K562 (cell line): ENCODE measurements around the gene DYNLL1. TPM values are rescaled to one million over a fixed set of nuclear protein-coding genes. Genes with fewer than 3 reads are reported as not detected.
A peak's percentile ranks its signal among the peaks of the same experiment; 100 is the strongest.

ENCODE experiments used
- DMBX1 ChIP-seq: fragments of 250-450 bp; sonication (Bioruptor Pico); IDR thresholded peaks from 2 replicates; pipeline ENCODE4 v1.8.0; 2022; ENCODE audit warnings: inconsistent platforms, mild to moderate bottlenecking, moderate library complexity, borderline replicate concordance
- FOXA1 ChIP-seq: fragments of 450-650 bp; IDR thresholded peaks from 2 replicates; pipeline ENCODE4 v1.6.1; 2016; ENCODE audit warnings: mild to moderate bottlenecking, borderline replicate concordance
- MECOM ChIP-seq: fragments of 250-450 bp; sonication (Bioruptor Pico); IDR thresholded peaks from 2 replicates; pipeline ENCODE4 v1.8.0; 2022; ENCODE audit warnings: inconsistent platforms
- PHB ChIP-seq: fragments of 250-450 bp; sonication (Bioruptor Pico); IDR thresholded peaks from 2 replicates; pipeline ENCODE4 v1.5.0; 2021
- PYGO2 ChIP-seq: fragments of 450-650 bp; IDR thresholded peaks from 2 replicates; pipeline ENCODE4 v1.6.1; 2016; ENCODE audit warnings: mild to moderate bottlenecking, missing genetic modification characterization, moderate library complexity, missing compliant biosample characterization
- RAD51 ChIP-seq: fragments of 450-650 bp; IDR thresholded peaks from 2 replicates; pipeline ENCODE4 v1.7.1; 2016; ENCODE audit warnings: low read depth, mild to moderate bottlenecking, borderline replicate concordance
- UBTF ChIP-seq, 2 experiments: IDR thresholded peaks; 2 replicates each; pipeline ENCODE4 v1.6.1; 2012; ENCODE audit warnings: improper control_type of control experiment in 2 of 2, low read depth in 2 of 2, low read length in 2 of 2, borderline replicate concordance in 1 of 2
- XRCC5 ChIP-seq: fragments of 200-400 bp; formaldehyde crosslinking; IDR thresholded peaks from 2 replicates; pipeline ENCODE4 v1.6.1; 2017; ENCODE audit warnings: low read depth, mild to moderate bottlenecking, low read length
- ZBTB26 ChIP-seq: fragments of 450-650 bp; formaldehyde crosslinking; IDR thresholded peaks from 2 replicates; pipeline ENCODE4 v1.4.0; 2022; ENCODE audit warnings: missing genetic modification characterization
- ZBTB49 ChIP-seq: sonication (generic); formaldehyde crosslinking; IDR thresholded peaks from 2 replicates; pipeline ENCODE4 v1.8.0; 2022; ENCODE audit warnings: missing genetic modification reagents, mild to moderate bottlenecking, borderline replicate concordance
- ZC3H4 ChIP-seq: sonication (generic); formaldehyde crosslinking; IDR thresholded peaks from 2 replicates; pipeline ENCODE4 v1.9.0; 2021; ENCODE audit warnings: missing genetic modification reagents, borderline replicate concordance
- ZFP30 ChIP-seq: fragments of 250-450 bp; sonication (Bioruptor Pico); IDR thresholded peaks from 2 replicates; pipeline ENCODE4 v1.8.0; 2022; ENCODE audit warnings: moderate library complexity, mild to moderate bottlenecking, inconsistent platforms, borderline replicate concordance
- polyA plus RNA-seq, 8 experiments: library from polyadenylated mRNA; depleted of rRNA in 4 of 8; stranded (reverse) in 5 of 8; unstranded in 3 of 8; fragments of >200 nt; fragmentation: Nextera tagmentation in 2 of 8; fragmentation: Illumina TruSeq in 1 of 8; extraction: Ambion mirVana in 2 of 8; extraction: Trizol in 1 of 8; gene quantifications; 2 replicates each; pipeline versions ENCODE4 v1.2.1 to v1.2.3, GENCODE V29; 2011 to 2014; ENCODE audit warnings: inconsistent platforms in 1 of 8, missing spikeins in 1 of 8
- total RNA-seq, 7 experiments: library from RNA; depleted of rRNA in 6 of 7; stranded (reverse); fragments of >200 nt in 6 of 7; fragmentation: Illumina TruSeq in 2 of 7; extraction: Trizol in 2 of 7; gene quantifications; 2 replicates each; pipeline versions ENCODE4 v1.2.1 to v1.2.3, GENCODE V29; 2011 to 2021; ENCODE audit warnings: low replicate concordance in 1 of 7
- TF ChIP-seq, protein P1 (sequence below): fragments of 250-450 bp; sonication (Bioruptor Pico); IDR thresholded peaks from 2 replicates; pipeline ENCODE4 v1.5.0; 2021; ENCODE audit warnings: mild to moderate bottlenecking, moderate library complexity

DYNLL1 gene
- total and polyA plus RNA-seq, 9 of the 15 experiments (the other 6 are each of a cell fraction or from before 2014, with no cell fraction given), result 303 to 1,112 (median 468) TPM

DNA sequence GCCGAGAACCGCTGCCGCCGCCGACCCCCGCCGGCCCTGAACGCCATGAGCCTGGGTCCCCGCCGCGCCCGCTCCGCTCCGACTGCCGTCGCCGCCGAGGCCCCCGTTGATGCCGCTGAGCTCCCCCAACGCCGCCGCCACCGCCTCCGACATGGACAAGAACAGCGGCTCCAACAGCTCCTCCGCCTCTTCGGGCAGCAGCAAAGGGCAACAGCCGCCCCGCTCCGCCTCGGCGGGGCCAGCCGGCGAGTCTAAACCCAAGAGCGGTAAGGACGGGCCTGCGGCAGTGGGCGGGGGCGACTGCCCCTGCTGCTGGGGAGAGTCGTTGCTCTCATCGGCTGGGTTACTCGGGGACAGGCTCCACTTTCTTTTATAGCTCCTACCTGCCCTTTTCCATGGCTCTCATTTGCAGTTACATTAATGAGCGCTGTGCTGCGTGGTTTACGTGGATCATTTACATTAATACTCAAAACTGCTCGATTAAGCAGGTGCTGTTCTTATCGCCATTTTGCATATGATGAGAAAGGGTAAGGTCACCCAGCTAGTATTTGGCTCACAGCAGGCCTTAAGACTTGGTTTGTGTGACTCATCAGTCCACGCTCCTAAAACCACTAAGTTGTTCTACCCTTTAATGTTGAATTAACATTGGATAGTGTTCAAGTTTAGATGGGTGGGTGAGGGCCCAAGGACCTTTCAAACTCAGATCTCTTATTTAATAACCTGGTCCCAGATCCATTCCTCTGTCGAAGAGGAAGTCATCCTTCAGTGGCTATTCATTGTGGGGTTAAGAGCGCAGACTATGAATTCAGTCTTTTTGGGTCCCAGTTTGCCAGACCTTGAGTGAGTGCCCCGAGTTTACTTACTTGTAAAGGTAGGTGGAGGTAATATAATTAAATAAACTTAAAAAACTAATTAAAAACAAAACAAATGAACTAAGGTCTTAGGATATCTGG is 39.1 kb downstream of the DYNLL1 start (continued):
- no peak for TF ChIP-seq DMBX1 (CRISPR knock-in tag)
- TF ChIP-seq PYGO2 (tag), result no peak
- no peak for TF ChIP-seq FOXA1
- TF ChIP-seq ZC3H4 (CRISPR knock-in tag), result 0 out of 2 replicates have a peak, but pooled peaks have one; percentile 2
- TF ChIP-seq, protein P1, sequence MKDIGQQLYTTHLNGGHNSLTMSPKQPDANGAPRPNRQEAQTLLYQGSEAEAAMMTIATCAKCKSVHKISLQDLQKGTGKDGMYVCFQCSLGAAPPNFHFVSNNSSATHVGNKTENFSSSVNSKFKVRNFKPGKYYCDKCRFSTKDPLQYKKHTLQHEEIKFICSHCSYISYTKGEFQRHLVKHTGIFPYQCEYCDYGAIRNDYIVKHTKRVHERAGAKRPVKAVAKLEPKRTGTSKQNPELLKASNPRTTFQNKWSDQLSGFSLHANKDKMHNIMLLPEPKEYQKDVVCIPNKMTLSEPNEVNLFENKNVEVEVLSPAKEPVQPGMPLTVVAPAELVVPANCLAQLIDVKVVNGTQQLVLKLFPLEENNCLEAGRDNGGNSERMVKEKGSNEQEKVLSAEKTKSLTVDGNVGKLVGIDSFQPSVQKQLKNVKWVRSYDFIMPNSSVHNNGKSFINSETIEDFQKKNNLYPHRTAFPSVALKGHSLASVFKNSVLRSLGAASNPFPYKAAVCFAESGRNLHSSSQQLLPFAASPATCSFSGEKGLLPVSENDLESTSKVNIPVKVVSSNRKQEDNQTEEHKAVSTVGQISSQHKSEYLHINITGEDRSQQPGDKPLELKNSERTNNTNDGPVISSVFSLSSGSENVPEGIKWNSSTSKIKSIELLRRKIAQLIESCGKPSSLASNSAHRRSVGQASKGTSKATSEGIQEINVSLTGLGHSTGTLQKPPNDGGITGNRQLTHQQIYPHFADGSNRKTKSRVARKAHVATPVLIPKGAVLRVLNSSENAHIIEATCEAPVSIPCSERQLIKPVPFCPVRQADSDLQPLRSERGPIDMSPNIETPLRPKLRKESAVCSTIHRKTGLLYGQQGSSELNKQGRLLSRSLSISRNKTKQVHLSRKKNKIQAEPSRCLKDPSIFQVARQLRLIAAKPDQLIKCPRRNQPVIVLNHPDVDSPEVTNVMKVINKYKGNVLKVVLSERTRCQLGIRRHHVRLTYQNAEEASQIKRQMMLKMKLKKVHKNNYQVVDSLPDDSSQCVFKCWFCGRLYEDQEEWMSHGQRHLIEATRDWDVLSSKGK (CRISPR knock-in tag), result no peak
- peak in 1 of 2 experiments; percentile 59; a peak in 1 of 4 replicates for TF ChIP-seq UBTF (IDR thresholded peaks at IDR 0.05; ENCODE audit: borderline replicate concordance in 1 of 2, low read depth in 2 of 2, low read length in 2 of 2)
- TF ChIP-seq MECOM (CRISPR knock-in tag), result no peak
- no peak for TF ChIP-seq ZFP30 (CRISPR knock-in tag)
- no peak for TF ChIP-seq PHB (CRISPR knock-in tag)
- TF ChIP-seq RAD51, result no peak
- TF ChIP-seq XRCC5, result no peak
- TF ChIP-seq ZBTB49, result no peak
- TF ChIP-seq ZBTB26 (CRISPR knock-in tag), result no peak
- TF ChIP-seq, all 486 proteins: peak for 80
